ENCODE data around the gene RNF222.
"Not testable (repeated sequence)": the region's sequence is repeated elsewhere in the genome, so short reads cannot be mapped to it uniquely, and the experiment has no call there.

Gene RNF222

GRCh38 chr17:8409966-8410882, 12.6 kb upstream of the RNF222 start:
- DNase-seq: peak; percentile 94

GRCh38 chr17:8408371-8408770, 10.7 kb upstream of the RNF222 start:
- DNase-seq: no peak

- DNase-seq: no peak
Observed at GRCh38 chr17:8406174-8406573, 8.5 kb upstream of the RNF222 start.

GRCh38 chr17:8405499-8406016, 7.9 kb upstream of the RNF222 start:
- DNase-seq: no peak

GRCh38 chr17:8402921-8403536, 5.4 kb upstream of the RNF222 start:
- no peak for DNase-seq

GRCh38 chr17:8401107-8401506, 3.5 kb upstream of the RNF222 start:
- no peak for DNase-seq

- DNase-seq: no peak
Observed at GRCh38 chr17:8398980-8399379, 1.4 kb upstream of the RNF222 start.

- not testable (repeated sequence) for DNase-seq
Observed at GRCh38 chr17:8394497-8394896, 3.1 kb downstream of the RNF222 start.

- no peak for DNase-seq
Observed at GRCh38 chr17:8393470-8394231, 4.0 kb downstream of the RNF222 start.

- DNase-seq: no peak
Observed at GRCh38 chr17:8392674-8393469, 4.8 kb downstream of the RNF222 start.

GRCh38 chr17:8392274-8392673, 5.4 kb downstream of the RNF222 start:
- DNase-seq: no peak

- no peak for DNase-seq
Observed at GRCh38 chr17:8391711-8392110, 5.9 kb downstream of the RNF222 start.

- no peak for DNase-seq
Observed at GRCh38 chr17:8387914-8388651, 9.5 kb downstream of the RNF222 start.

GRCh38 chr17:8386841-8387240, 10.8 kb downstream of the RNF222 start:
- peak; percentile 66 for DNase-seq

- DNase-seq: no peak
Observed at GRCh38 chr17:8384801-8385378, 12.7 kb downstream of the RNF222 start.

- DNase-seq: peak; percentile 100
Observed at GRCh38 chr17:8383143-8383822, 14.3 kb downstream of the RNF222 start, which contains the start of gene RPL26. TSS of gene RPL26 (minus strand) at chr17:8383193. CDS start at chr17:8382310, 883 bp downstream.

GRCh38 chr17:8382880-8383142, 14.8 kb downstream of the RNF222 start:
- no peak for DNase-seq

- peak; percentile 76 for DNase-seq
Observed at GRCh38 chr17:8382052-8382879, 15.4 kb downstream of the RNF222 start.

GRCh38 chr17:8380049-8380448, 17.6 kb downstream of the RNF222 start:
- DNase-seq: no peak

GRCh38 chr17:8378117-8378516, 19.5 kb downstream of the RNF222 start:
- DNase-seq: not testable (repeated sequence)

Data from NCI-H82 (cell line).